T-helper 1 cell treated with Interleukin-12 subunit alpha and Interleukin-12 subunit beta and Interleukin-4 antibody, amounts not matched to agents 30 μg/mL and 1 μg/mL, for 36 hours (primary cell): ENCODE measurements around the gene ZNF831.

ENCODE experiments used
- H3K27ac Mint-ChIP-seq: one replicate; pipeline ENCODE4 v1.8.0; 2021; ENCODE audit warnings: mild to moderate bottlenecking, mixed read lengths
- H3K27me3 Mint-ChIP-seq: one replicate; pipeline ENCODE4 v1.8.0; 2021; ENCODE audit warnings: low read depth, mixed read lengths
- H3K36me3 Mint-ChIP-seq: one replicate; pipeline ENCODE4 v1.8.0; 2021; ENCODE audit warnings: low read depth, mixed read lengths
- H3K4me1 Mint-ChIP-seq: one replicate; pipeline ENCODE4 v1.8.0; 2021; ENCODE audit warnings: low read depth, mixed read lengths
- H3K4me3 Mint-ChIP-seq: one replicate; pipeline ENCODE4 v1.8.0; 2021; ENCODE audit warnings: mild to moderate bottlenecking, moderate library complexity, mixed read lengths
- H3K9me3 Mint-ChIP-seq: one replicate; pipeline ENCODE4 v1.8.0; 2021; ENCODE audit warnings: mixed read lengths

ZNF831 gene

DNA sequence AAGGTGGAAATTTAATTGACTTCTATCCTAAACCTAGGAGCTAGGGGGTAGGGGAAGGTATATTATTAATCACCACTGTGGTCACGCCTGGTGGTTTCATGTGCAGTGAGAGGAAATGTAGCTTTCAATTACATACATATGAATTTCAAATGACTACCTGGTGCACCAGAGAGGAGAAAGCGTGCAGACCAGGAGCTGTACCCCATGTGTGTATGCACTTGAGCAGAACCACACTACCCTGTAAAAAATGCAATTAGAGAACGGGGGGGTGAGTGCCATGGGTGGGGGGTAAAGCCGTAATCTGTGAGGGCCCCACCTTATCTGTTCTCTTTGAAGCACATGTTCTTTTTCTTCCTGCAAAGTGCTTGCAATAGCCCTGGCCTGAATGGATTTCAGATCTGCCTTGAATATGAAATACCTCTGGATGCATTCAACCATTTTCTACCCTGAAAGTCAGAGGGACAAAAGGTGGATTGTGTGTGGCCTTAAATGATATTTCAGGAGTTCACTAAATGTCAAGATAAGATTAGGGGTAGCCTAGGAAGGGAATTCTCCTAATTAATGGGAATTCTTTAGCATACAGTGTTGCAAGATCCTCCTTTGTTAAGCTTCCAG, 105.9 kb downstream of the ZNF831 start:
- Mint-ChIP-seq H3K4me3 (no peak overlapping the region), H3K27me3 (peaks cover 56% of the 10 kb centered on the region), H3K36me3 (no peaks in the 10 kb centered on the region), H3K4me1 (peaks cover 22% of the 10 kb centered on the region), H3K9me3 (no peaks in the 10 kb centered on the region), H3K27ac (no peak overlapping the region)

GRCh38 chr20:59270380-59270779, 106.8 kb downstream of the ZNF831 start:
- Mint-ChIP-seq H3K9me3 (no peaks in the 10 kb centered on the region), H3K4me3 (no peak overlapping the region), H3K4me1 (peaks cover 22% of the 10 kb centered on the region), H3K36me3 (no peaks in the 10 kb centered on the region), H3K27me3 (peaks cover 47% of the 10 kb centered on the region), H3K27ac (no peak overlapping the region)

- Mint-ChIP-seq H3K36me3 (no peaks in the 10 kb centered on the region), H3K27ac (peak overlapping the region; percentile 34), H3K27me3 (peaks cover 37% of the 10 kb centered on the region), H3K9me3 (no peaks in the 10 kb centered on the region), H3K4me1 (peaks cover 22% of the 10 kb centered on the region), H3K4me3 (peak overlapping the region; percentile 16)
These were observed 110.2 kb downstream of the ZNF831 start for GRCh38 chr20:59273739-59274357.

DNA sequence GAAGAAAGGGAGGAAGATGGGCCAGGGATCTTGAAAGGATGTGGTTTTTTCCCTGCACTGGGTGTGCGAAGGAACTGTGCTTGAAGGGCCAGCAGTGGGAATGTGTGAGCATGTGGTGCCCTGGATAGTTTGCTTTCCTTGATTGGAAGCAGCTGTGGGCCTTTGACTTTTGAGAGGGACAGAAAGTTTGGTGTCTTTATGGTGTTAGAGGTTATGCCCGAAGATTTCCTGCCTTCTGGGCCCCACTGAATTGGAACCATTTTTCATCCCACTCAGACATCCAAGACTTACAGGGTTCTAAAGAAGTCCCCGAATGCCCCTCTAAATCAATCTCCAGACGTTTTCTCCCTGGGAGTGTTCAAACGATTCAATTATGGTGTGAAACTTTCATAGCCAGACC, 113.3 kb downstream of the ZNF831 start:
- H3K27ac Mint-ChIP-seq = no peak overlapping the region
- H3K4me1 Mint-ChIP-seq = peaks cover 13% of the 10 kb centered on the region
- H3K4me3 Mint-ChIP-seq = no peak overlapping the region
- no peaks in the 10 kb centered on the region for H3K9me3 Mint-ChIP-seq
- peaks cover 40% of the 10 kb centered on the region for H3K27me3 Mint-ChIP-seq
- H3K36me3 Mint-ChIP-seq = no peaks in the 10 kb centered on the region

GRCh38 chr20:59284470-59284869, 120.8 kb downstream of the ZNF831 start:
- peaks cover 29% of the 10 kb centered on the region for H3K27me3 Mint-ChIP-seq
- no peak overlapping the region for H3K27ac Mint-ChIP-seq
- no peak overlapping the region for H3K4me3 Mint-ChIP-seq
- H3K4me1 Mint-ChIP-seq = no peaks in the 10 kb centered on the region
- H3K9me3 Mint-ChIP-seq = no peaks in the 10 kb centered on the region
- no peaks in the 10 kb centered on the region for H3K36me3 Mint-ChIP-seq

DNA sequence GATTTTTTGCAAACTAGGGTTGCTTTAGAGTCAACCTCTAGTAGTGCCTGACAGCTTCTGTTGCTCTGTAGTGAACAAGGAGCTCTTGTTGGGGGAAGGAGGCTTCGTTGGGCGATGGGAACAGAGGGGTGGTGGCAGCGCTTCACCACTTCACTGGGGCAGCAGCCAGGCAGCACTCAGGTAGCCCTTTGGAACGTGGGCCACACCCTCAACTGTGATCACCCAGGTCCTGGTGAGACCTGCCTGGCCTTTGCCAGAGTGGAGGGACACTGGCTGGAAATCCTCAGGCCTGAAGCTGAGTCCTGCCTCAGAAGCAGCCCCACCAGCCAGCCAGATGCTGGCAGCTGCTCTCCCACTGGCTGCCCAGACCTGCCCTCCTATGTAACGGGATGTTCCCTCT, 126.4 kb downstream of the ZNF831 start:
- no peaks in the 10 kb centered on the region for H3K36me3 Mint-ChIP-seq
- H3K27ac Mint-ChIP-seq = no peak overlapping the region
- no peak overlapping the region for H3K4me3 Mint-ChIP-seq
- peaks cover 18% of the 10 kb centered on the region for H3K27me3 Mint-ChIP-seq
- no peaks in the 10 kb centered on the region for H3K9me3 Mint-ChIP-seq
- no peaks in the 10 kb centered on the region for H3K4me1 Mint-ChIP-seq

- Mint-ChIP-seq H3K27ac (no peak overlapping the region), H3K4me3 (no peak overlapping the region), H3K27me3 (peaks cover 35% of the 10 kb centered on the region), H3K9me3 (no peaks in the 10 kb centered on the region), H3K4me1 (no peaks in the 10 kb centered on the region), H3K36me3 (no peaks in the 10 kb centered on the region)
These were observed 128.2 kb downstream of the ZNF831 start for GRCh38 chr20:59291740-59292383.

- H3K4me3 Mint-ChIP-seq = no peak overlapping the region
- no peak overlapping the region for H3K27ac Mint-ChIP-seq
- H3K4me1 Mint-ChIP-seq = no peaks in the 10 kb centered on the region
- no peaks in the 10 kb centered on the region for H3K36me3 Mint-ChIP-seq
- H3K9me3 Mint-ChIP-seq = no peaks in the 10 kb centered on the region
- peaks cover 63% of the 10 kb centered on the region for H3K27me3 Mint-ChIP-seq
These were observed 131.9 kb downstream of the ZNF831 start for GRCh38 chr20:59295531-59295930.

- Mint-ChIP-seq H3K36me3 (no peaks in the 10 kb centered on the region), H3K4me1 (no peaks in the 10 kb centered on the region), H3K27ac (no peak overlapping the region), H3K27me3 (peaks cover 77% of the 10 kb centered on the region), H3K4me3 (no peak overlapping the region), H3K9me3 (no peaks in the 10 kb centered on the region)
These were observed 134.1 kb downstream of the ZNF831 start for GRCh38 chr20:59297686-59298085.

GRCh38 chr20:59299945-59300332, 136.3 kb downstream of the ZNF831 start:
- Mint-ChIP-seq H3K4me1 (no peaks in the 10 kb centered on the region), H3K36me3 (no peaks in the 10 kb centered on the region), H3K27me3 (peaks cover 79% of the 10 kb centered on the region), H3K4me3 (no peak overlapping the region), H3K27ac (no peak overlapping the region), H3K9me3 (no peaks in the 10 kb centered on the region)

DNA sequence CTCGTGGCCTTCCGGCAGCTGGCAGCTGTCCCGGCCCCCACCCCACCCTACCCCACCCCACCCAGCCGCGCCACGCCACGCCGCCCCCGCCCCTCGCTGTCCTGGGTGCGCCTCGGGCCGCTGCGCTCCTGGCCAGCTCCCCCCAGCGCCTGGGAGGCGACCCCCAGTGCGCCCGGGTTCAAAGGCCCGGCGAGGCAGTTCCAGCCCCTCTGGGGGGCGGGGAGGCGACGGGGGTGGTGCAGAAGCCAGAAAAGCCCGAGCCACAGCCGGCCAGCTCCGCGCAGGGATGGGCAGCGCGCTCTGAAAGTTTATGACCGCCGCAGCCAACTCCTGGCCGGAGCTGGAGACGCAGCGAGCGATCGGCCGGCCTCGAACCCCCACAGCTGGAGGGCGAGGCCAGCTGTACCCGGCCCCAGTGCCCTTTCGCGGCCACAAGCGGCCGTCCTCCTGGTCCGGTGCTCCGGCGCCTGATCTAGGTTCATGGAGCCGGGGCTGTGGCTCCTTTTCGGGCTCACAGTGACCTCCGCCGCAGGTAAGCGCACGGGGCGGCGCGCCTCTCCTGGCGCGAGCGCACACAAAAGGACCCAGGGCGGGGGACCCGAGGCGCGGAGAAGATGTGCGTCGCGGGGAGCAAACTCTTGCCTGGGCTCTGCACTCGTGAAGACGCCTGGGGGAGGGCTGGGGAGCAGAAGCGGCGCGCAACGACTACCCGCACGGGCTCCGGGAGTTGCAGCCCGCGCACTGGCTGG, 136.9 kb downstream of the ZNF831 start, which contains the start of gene EDN3:
Gene EDN3 (plus strand): TSS at position 279 of the 749 bp plus-strand sequence. CDS start 202 bp downstream, at position 481.
- Mint-ChIP-seq H3K9me3 (no peaks in the 10 kb centered on the region), H3K27me3 (peaks cover 79% of the 10 kb centered on the region), H3K27ac (no peak within 1 kb of the TSS), H3K4me3 (no peak within 1 kb of the TSS), H3K4me1 (no peaks in the 10 kb centered on the region), H3K36me3 (no peaks in the 10 kb centered on the region)

DNA sequence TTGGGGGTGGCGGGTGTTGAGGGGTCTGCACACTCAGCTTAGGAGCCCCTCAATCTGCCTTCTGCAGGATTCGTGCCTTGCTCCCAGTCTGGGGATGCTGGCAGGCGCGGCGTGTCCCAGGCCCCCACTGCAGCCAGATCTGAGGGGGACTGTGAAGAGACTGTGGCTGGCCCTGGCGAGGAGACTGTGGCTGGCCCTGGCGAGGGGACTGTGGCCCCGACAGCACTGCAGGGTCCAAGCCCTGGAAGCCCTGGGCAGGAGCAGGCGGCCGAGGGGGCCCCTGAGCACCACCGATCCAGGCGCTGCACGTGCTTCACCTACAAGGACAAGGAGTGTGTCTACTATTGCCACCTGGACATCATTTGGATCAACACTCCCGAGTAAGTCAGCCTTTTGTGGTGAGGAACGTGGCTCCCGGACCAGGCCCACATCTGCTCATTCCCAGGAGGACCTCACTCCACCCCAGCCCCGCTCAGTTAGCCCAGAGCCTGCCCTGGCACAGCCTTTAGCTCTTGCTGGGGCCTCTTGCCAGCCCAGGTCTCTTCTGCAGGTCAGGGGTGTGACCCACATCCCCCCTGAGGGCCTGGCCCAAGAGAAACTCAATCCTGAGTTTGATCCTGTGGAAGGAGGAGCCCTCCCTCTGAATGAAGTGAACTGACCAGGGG, 137.9 kb downstream of the ZNF831 start:
- Mint-ChIP-seq H3K9me3 (no peaks in the 10 kb centered on the region), H3K27ac (no peak overlapping the region), H3K4me1 (no peaks in the 10 kb centered on the region), H3K36me3 (no peaks in the 10 kb centered on the region), H3K27me3 (peaks cover 69% of the 10 kb centered on the region), H3K4me3 (no peak overlapping the region)

- Mint-ChIP-seq H3K27ac (no peak overlapping the region), H3K27me3 (peaks cover 43% of the 10 kb centered on the region), H3K4me1 (peaks cover 2% of the 10 kb centered on the region), H3K36me3 (no peaks in the 10 kb centered on the region), H3K4me3 (no peak overlapping the region), H3K9me3 (no peaks in the 10 kb centered on the region)
These were observed 142.5 kb downstream of the ZNF831 start for GRCh38 chr20:59305908-59306655.

DNA sequence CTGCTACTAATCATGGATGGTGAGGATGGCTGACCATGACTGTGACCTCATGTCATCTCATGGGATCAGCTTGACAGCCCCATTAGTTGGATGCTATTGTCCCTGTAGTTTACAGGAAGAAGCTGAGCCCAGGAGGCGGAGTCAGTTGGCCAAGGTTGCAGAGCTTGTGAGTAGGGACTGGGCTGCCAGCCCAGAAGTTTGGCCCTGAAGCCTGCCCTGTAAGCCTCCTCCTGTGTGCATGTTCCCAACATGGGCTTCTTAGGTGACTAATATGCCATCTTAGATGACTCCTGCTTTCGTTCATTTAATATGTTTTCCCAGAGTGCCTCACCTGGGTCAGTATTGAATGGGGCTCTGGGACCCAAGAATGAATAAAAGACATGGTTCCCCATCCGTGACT, 143.6 kb downstream of the ZNF831 start:
- peaks cover 33% of the 10 kb centered on the region for H3K27me3 Mint-ChIP-seq
- H3K27ac Mint-ChIP-seq = no peak overlapping the region
- H3K4me1 Mint-ChIP-seq = peaks cover 2% of the 10 kb centered on the region
- no peaks in the 10 kb centered on the region for H3K36me3 Mint-ChIP-seq
- no peak overlapping the region for H3K4me3 Mint-ChIP-seq
- H3K9me3 Mint-ChIP-seq = no peaks in the 10 kb centered on the region
